ENCODE results near the gene PPP3CA. TPM values are rescaled to one million over a fixed set of nuclear protein-coding genes. Genes with fewer than 3 reads are reported as not detected.

Gene PPP3CA
- total and polyA plus RNA-seq, 2 experiments from 2014 or later, result 27.0 to 45.2 TPM

DNA sequence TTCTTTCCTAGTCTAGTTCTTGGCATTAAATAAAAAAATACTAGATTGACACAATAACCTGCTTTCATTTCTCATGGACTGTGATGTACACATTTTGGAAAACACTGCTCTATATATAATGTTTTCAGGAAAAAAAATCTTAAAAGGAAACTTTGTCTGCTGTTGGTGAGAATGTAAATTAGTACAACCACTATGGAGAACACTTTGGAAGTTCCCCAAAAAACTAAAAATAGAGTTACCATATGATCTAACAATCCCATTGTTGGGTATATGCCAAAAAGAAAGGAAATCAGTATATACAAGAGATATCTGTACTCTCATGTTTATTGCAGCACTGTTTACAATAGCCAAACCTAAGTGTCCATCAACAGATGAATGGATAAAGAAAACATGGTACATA lies 202.3 kb downstream of the PPP3CA start:
- peaks cover 6% of the 10 kb centered on the region; the same call in 2 of the 3 replicates for H3K4me1 Mint-ChIP-seq
- no peak overlapping the region for H3K27ac ChIP-seq (ENCODE audit: low read depth)

More for the DNA sequence above, 202.3 kb downstream of the PPP3CA start:
- Histone ChIP-seq H3K27me3 (ENCODE audit: insufficient read depth) (no peaks in the 10 kb centered on the region), H3K79me2 (replicated peaks; ENCODE audit: insufficient read depth) (no peaks in the 10 kb centered on the region), H3K4me2 (no peak overlapping the region), H4K20me1 (replicated peaks; ENCODE audit: insufficient read depth) (no peaks in the 10 kb centered on the region), H3K36me3 (ENCODE audit: insufficient read depth) (no peaks in the 10 kb centered on the region), H3K4me1 (ENCODE audit: insufficient read depth) (no peaks in the 10 kb centered on the region), H2AFZ (no peak overlapping the region), H3K4me3 (no peak overlapping the region), H3F3A (replicated peaks; ENCODE audit: low read depth) (no peaks in the 10 kb centered on the region), H3K9me2 (ENCODE audit: insufficient read depth) (no peaks in the 10 kb centered on the region)
- Mint-ChIP-seq H3K36me3 (ENCODE audit: low read depth) (no peaks in the 10 kb centered on the region), H3K9me3 (no peaks in the 10 kb centered on the region), H3K4me3 (no peak overlapping the region), H3K27ac (no peak overlapping the region), H3K27me3 (ENCODE audit: insufficient read depth, low read depth, poor library complexity) (no peaks in the 10 kb centered on the region)
- DNase-seq (ENCODE audit: low spot score) (no peak), ATAC-seq (no peak)
- TF ChIP-seq POLR2AphosphoS5 (IDR thresholded peaks at IDR 0.05; ENCODE audit: low read depth), result no peak
- no peak for TF ChIP-seq EZH2 (IDR thresholded peaks at IDR 0.05; ENCODE audit: low read depth, unreplicated experiment)
- no peak for TF ChIP-seq CTCF (conservative IDR thresholded peaks at IDR 0.05; ENCODE audit: low read depth in 2 of 2)
- no peak for TF ChIP-seq EZH2phosphoT487 (IDR thresholded peaks at IDR 0.05; ENCODE audit: unreplicated experiment)
- TF ChIP-seq ZNF331 (CRISPR knock-in tag; IDR thresholded peaks at IDR 0.05; ENCODE audit: low read depth), result no peak
- TF ChIP-seq ETS1 (IDR thresholded peaks at IDR 0.05), result no peak
- TF ChIP-seq JUNB (IDR thresholded peaks at IDR 0.05; ENCODE audit: unreplicated experiment), result no peak
- no peak for TF ChIP-seq NANOG (IDR thresholded peaks at IDR 0.05; ENCODE audit: borderline replicate concordance)
- TF ChIP-seq ZNF462 (CRISPR knock-in tag; IDR thresholded peaks at IDR 0.05), result no peak
- TF ChIP-seq, protein P1, sequence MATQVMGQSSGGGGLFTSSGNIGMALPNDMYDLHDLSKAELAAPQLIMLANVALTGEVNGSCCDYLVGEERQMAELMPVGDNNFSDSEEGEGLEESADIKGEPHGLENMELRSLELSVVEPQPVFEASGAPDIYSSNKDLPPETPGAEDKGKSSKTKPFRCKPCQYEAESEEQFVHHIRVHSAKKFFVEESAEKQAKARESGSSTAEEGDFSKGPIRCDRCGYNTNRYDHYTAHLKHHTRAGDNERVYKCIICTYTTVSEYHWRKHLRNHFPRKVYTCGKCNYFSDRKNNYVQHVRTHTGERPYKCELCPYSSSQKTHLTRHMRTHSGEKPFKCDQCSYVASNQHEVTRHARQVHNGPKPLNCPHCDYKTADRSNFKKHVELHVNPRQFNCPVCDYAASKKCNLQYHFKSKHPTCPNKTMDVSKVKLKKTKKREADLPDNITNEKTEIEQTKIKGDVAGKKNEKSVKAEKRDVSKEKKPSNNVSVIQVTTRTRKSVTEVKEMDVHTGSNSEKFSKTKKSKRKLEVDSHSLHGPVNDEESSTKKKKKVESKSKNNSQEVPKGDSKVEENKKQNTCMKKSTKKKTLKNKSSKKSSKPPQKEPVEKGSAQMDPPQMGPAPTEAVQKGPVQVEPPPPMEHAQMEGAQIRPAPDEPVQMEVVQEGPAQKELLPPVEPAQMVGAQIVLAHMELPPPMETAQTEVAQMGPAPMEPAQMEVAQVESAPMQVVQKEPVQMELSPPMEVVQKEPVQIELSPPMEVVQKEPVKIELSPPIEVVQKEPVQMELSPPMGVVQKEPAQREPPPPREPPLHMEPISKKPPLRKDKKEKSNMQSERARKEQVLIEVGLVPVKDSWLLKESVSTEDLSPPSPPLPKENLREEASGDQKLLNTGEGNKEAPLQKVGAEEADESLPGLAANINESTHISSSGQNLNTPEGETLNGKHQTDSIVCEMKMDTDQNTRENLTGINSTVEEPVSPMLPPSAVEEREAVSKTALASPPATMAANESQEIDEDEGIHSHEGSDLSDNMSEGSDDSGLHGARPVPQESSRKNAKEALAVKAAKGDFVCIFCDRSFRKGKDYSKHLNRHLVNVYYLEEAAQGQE (IDR thresholded peaks at IDR 0.05; ENCODE audit: unreplicated experiment), result no peak
- no peak for TF ChIP-seq CREB1 (CRISPR knock-in tag; IDR thresholded peaks at IDR 0.05; ENCODE audit: low read depth)
